Endodermal cell (in vitro differentiated cells): ENCODE data around the gene GPATCH4. TPM values are rescaled to one million over a fixed set of nuclear protein-coding genes. Genes with fewer than 3 reads are reported as not detected.

Source experiments
- DNase-seq: peaks from one replicate; pipeline ENCODE4 v3.0.0-alpha.2; 2017
- H3K27ac ChIP-seq: 2 replicates; pipeline ENCODE4 v1.5.1; 2013; ENCODE audit warnings: mild to moderate bottlenecking, low read depth, low read length, moderate library complexity
- H3K27me3 ChIP-seq: 2 replicates; pipeline ENCODE4 v1.6.1; 2013; ENCODE audit warnings: mild to moderate bottlenecking, low read length, moderate library complexity; ENCODE audit not compliant: insufficient read depth, control insufficient read depth, poor library complexity, severe bottlenecking
- H3K36me3 ChIP-seq: 2 replicates; pipeline ENCODE4 v1.7.0; 2013; ENCODE audit warnings: mild to moderate bottlenecking, low read length, moderate library complexity; ENCODE audit not compliant: control insufficient read depth, insufficient read depth
- H3K4me1 ChIP-seq: one replicate; pipeline ENCODE4 v1.7.0; 2013; ENCODE audit warnings: low read length; ENCODE audit not compliant: control insufficient read depth, insufficient read depth
- H3K4me3 ChIP-seq: 2 replicates; pipeline ENCODE4 v1.5.1; 2013; ENCODE audit warnings: mild to moderate bottlenecking, low read length, moderate library complexity
- H3K9ac ChIP-seq: 2 replicates; pipeline ENCODE4 v1.6.1; 2013; ENCODE audit warnings: mild to moderate bottlenecking, low read length, moderate library complexity; ENCODE audit not compliant: poor library complexity, severe bottlenecking; ENCODE audit errors: extremely low read depth
- H3K9me3 ChIP-seq: 2 replicates; pipeline ENCODE4 v1.6.1; 2013; ENCODE audit warnings: mild to moderate bottlenecking, low read length, moderate library complexity; ENCODE audit not compliant: control insufficient read depth
- H3K27ac Mint-ChIP-seq: 2 replicates; pipeline ENCODE4 v1.8.0; 2020; ENCODE audit warnings: mixed read lengths
- H3K27me3 Mint-ChIP-seq: 2 replicates; pipeline ENCODE4 v1.8.0; 2021; ENCODE audit warnings: mild to moderate bottlenecking, mixed read lengths; ENCODE audit not compliant: insufficient read depth
- H3K36me3 Mint-ChIP-seq: 2 replicates; pipeline ENCODE4 v1.8.0; 2020; ENCODE audit warnings: low read depth, mixed read lengths
- H3K4me1 Mint-ChIP-seq: 2 replicates; pipeline ENCODE4 v1.8.0; 2020; ENCODE audit warnings: mixed read lengths
- H3K4me3 Mint-ChIP-seq: 2 replicates; pipeline ENCODE4 v1.8.0; 2020; ENCODE audit warnings: mild to moderate bottlenecking, moderate library complexity, mixed read lengths
- H3K9me3 Mint-ChIP-seq: 2 replicates; pipeline ENCODE4 v1.8.0; 2020; ENCODE audit warnings: mild to moderate bottlenecking, mixed read lengths
- CTCF ChIP-seq: fragments of 200-600 bp; sonication (generic); conservative IDR thresholded peaks from 2 replicates; pipeline ENCODE4 v1.5.0; 2021; ENCODE audit warnings: antibody characterized with exemption, mild to moderate bottlenecking
- WGBS, 2 experiments: methylation state at CpG; one replicate each; pipeline versions ENCODE4 v1.1.5 to v1.1.7; 2013; ENCODE audit warnings: missing lambda C conversion rate in 2 of 2, mixed read lengths in 1 of 2; ENCODE audit not compliant: insufficient coverage in 1 of 2, insufficient read length in 1 of 2; 5-methylcytosine and 5-hydroxymethylcytosine counted together
- total RNA-seq, 2 donors: library from RNA; stranded (reverse); fragmentation: NEBNext Ultra II Directional in 1 of 2; extraction: Animal tissue kit (Norgen Biotek cat#: 25700) in 1 of 2; gene quantifications; 2 replicates in 1 of 2; 3 replicates in 1 of 2; pipeline ENCODE4 v1.2.1, GENCODE V29; 2021

The GPATCH4 gene
- total RNA-seq, 2 donors from 2014 or later: 23.0 to 34.4 TPM

- peak; percentile 45 for TF ChIP-seq CTCF
- H3K4me3 Mint-ChIP-seq: no peak overlapping the region
- peak; percentile 60 for DNase-seq
- H3K36me3 Mint-ChIP-seq: peaks cover 32% of the 10 kb centered on the region
- no peak overlapping the region for H3K9ac ChIP-seq
- no peak overlapping the region for H3K4me3 ChIP-seq
- H3K9me3 ChIP-seq: no peaks in the 10 kb centered on the region
- H3K4me1 ChIP-seq: no peaks in the 10 kb centered on the region
- WGBS, 2 experiments: 86 to 91% methylated on average over 2 of the region's 2 CpGs
- no peaks in the 10 kb centered on the region for H3K27me3 Mint-ChIP-seq
- H3K27ac Mint-ChIP-seq: no peak overlapping the region
- no peaks in the 10 kb centered on the region for H3K27me3 ChIP-seq
- no peaks in the 10 kb centered on the region for H3K9me3 Mint-ChIP-seq
- H3K4me1 Mint-ChIP-seq: no peaks in the 10 kb centered on the region
- no peak overlapping the region for H3K27ac ChIP-seq
- peaks cover 66% of the 10 kb centered on the region for H3K36me3 ChIP-seq
These were observed 51.9 kb downstream of the GPATCH4 start for GRCh38 chr1:156549390-156549789.

- H3K27me3 ChIP-seq: no peaks in the 10 kb centered on the region
- H3K9ac ChIP-seq: no peak overlapping the region
- DNase-seq: no peak
- no peak overlapping the region for H3K4me3 ChIP-seq
- Mint-ChIP-seq H3K4me1 (no peaks in the 10 kb centered on the region), H3K36me3 (peaks cover 28% of the 10 kb centered on the region), H3K4me3 (no peak overlapping the region), H3K9me3 (no peaks in the 10 kb centered on the region), H3K27me3 (no peaks in the 10 kb centered on the region), H3K27ac (no peak overlapping the region)
- no peaks in the 10 kb centered on the region for H3K9me3 ChIP-seq
- H3K27ac ChIP-seq: no peak overlapping the region
- 91 to 95% methylated on average over 4 to 9 of the region's 9 CpGs for WGBS, 2 experiments
- H3K4me1 ChIP-seq: no peaks in the 10 kb centered on the region
- H3K36me3 ChIP-seq: peaks cover 59% of the 10 kb centered on the region
- TF ChIP-seq CTCF: no peak
These were observed 53.3 kb downstream of the GPATCH4 start for GRCh38 chr1:156547982-156548381.

GRCh38 chr1:156547434-156547833, 53.8 kb downstream of the GPATCH4 start:
- no peak overlapping the region for H3K4me3 Mint-ChIP-seq
- H3K36me3 Mint-ChIP-seq: peaks cover 28% of the 10 kb centered on the region

More at GRCh38 chr1:156547434-156547833, 53.8 kb downstream of the GPATCH4 start:
- no peaks in the 10 kb centered on the region for H3K9me3 ChIP-seq
- TF ChIP-seq CTCF: no peak
- no peak overlapping the region for H3K4me3 ChIP-seq
- peaks cover 59% of the 10 kb centered on the region for H3K36me3 ChIP-seq
- no peaks in the 10 kb centered on the region for H3K4me1 ChIP-seq
- no peak for DNase-seq
- Mint-ChIP-seq H3K9me3 (no peaks in the 10 kb centered on the region), H3K27ac (no peak overlapping the region), H3K27me3 (no peaks in the 10 kb centered on the region), H3K4me1 (no peaks in the 10 kb centered on the region)
- WGBS, 2 experiments: 90 to 94% methylated on average over 3 to 4 of the region's 4 CpGs
- H3K27me3 ChIP-seq: no peaks in the 10 kb centered on the region
- H3K9ac ChIP-seq: no peak overlapping the region
- no peak overlapping the region for H3K27ac ChIP-seq
